Right atrium auricular region (tissue), 2 donors: ENCODE data around the gene XPC. TPM values are rescaled to one million over a fixed set of nuclear protein-coding genes. Genes with fewer than 3 reads are reported as not detected.
"Not testable (repeated sequence)": the region's sequence is repeated elsewhere in the genome, so short reads cannot be mapped to it uniquely, and the experiment has no call there.

Experiments used
- DNase-seq: peaks from one replicate; pipeline ENCODE4 v3.0.0-alpha.2; 2019; ENCODE audit warnings: low spot score
- H3K27ac ChIP-seq, 2 donors: fragments of 200-600 bp; sonication (generic); 1 replicate in 1 of 2; 2 replicates in 1 of 2; pipeline ENCODE4 v1.5.1; 2016 to 2019
- H3K27me3 ChIP-seq, 2 donors: fragments of 200-600 bp; sonication (generic); one replicate each; pipeline versions ENCODE4 v1.5.1 to v1.6.0; 2017 to 2019
- H3K36me3 ChIP-seq: fragments of 200-600 bp; sonication (generic); one replicate; pipeline ENCODE4 v1.5.1; 2016
- H3K4me1 ChIP-seq, 2 donors: fragments of 200-600 bp; sonication (generic); one replicate each; pipeline versions ENCODE4 v1.5.1 to v1.6.0; 2017 to 2019
- H3K4me3 ChIP-seq, 2 donors: fragments of 200-600 bp; sonication (generic); 1 replicate in 1 of 2; 2 replicates in 1 of 2; pipeline ENCODE4 v1.5.1; 2017 to 2019; ENCODE audit warnings: mild to moderate bottlenecking in 1 of 2, moderate library complexity in 1 of 2
- H3K9me3 ChIP-seq, 2 donors: fragments of 200-600 bp; sonication (generic); one replicate each; pipeline ENCODE4 v1.5.1; 2019
- CTCF ChIP-seq, 2 donors: fragments of 200-600 bp; sonication (generic); IDR thresholded peaks; one replicate each; pipeline ENCODE4 v1.5.1; 2019; ENCODE audit warnings: antibody characterized with exemption in 2 of 2
- total RNA-seq, 2 donors: library from RNA; depleted of rRNA; stranded (reverse); fragments of >200 nt; gene quantifications; one replicate each; pipeline ENCODE4 v1.1.0, GENCODE V29; 2016

The XPC gene
- total RNA-seq, 2 donors from 2014 or later, result 15.7 to 18.3 TPM

GRCh38 chr3:14118400-14119381 is 59.7 kb downstream of the XPC start:
- Histone ChIP-seq H3K9me3 (no peaks in the 10 kb centered on the region), H3K27me3 (no peaks in the 10 kb centered on the region), H3K27ac (no peak overlapping the region), H3K4me1 (peaks cover 0 to 17% of the 10 kb centered on the region in 2 donors), H3K36me3 (peaks cover 33% of the 10 kb centered on the region), H3K4me3 (no peak overlapping the region)
- peak; percentile 55 for DNase-seq
- TF ChIP-seq CTCF (IDR thresholded peaks at IDR 0.05), result no peak

DNA sequence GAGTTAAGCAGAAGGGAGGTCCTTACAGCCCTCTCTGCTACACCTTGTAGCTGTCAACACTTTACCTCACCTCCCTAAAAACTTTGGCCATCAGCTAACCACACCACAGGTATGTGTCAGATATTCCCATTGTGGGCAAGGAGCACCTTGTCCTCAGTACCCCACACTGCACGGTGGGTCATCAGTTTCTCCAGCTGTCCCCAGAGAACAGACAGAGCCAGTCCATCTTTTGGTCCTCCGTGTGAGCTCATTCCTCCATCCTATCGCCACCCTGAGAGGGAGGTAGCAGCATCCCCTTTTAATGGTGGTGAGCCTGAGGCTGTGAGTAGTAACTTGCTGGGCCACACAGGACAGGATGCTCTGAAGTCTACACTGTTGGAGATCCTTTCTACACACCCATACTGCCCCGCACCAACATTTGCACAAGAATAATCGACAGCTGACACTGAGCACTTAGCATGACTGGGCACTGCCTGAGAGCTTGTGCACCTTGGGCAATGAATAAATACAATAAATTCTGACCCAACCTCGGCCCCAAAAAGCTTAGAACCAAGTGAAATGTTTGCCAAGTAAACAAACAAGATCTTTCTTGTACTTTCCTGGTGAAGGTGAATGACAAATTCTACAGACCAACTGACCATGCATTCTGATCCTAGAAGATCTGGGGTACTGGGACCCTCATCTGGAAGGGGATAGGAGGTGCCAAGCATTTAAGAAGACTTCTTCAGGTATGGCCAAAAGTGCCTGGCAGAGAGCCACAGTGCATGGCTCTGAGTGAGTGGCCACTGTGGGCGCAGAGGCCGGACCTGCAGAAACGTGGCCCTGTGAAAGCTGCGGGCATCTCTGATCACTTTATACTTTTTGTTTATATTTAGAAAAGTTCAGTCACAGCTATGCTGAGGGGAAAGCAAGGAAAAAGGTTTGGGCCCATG is 60.7 kb downstream of the XPC start:
- H3K27ac ChIP-seq, result no peak overlapping the region
- peaks cover 39% of the 10 kb centered on the region for H3K36me3 ChIP-seq
- no peaks in the 10 kb centered on the region for H3K27me3 ChIP-seq
- peak; percentile 40 for DNase-seq
- peaks cover 0 to 7% of the 10 kb centered on the region in 2 donors for H3K4me1 ChIP-seq
- no peak for TF ChIP-seq CTCF (IDR thresholded peaks at IDR 0.05)
- H3K9me3 ChIP-seq, result no peaks in the 10 kb centered on the region
- no peak overlapping the region for H3K4me3 ChIP-seq

- no peak overlapping the region for H3K27ac ChIP-seq
- DNase-seq, result no peak
- H3K4me1 ChIP-seq, result no peaks in the 10 kb centered on the region
- TF ChIP-seq CTCF (IDR thresholded peaks at IDR 0.05), result peak in 1 of 2 donors; percentile 22
- no peaks in the 10 kb centered on the region for H3K9me3 ChIP-seq
- no peaks in the 10 kb centered on the region for H3K27me3 ChIP-seq
- peaks cover 42% of the 10 kb centered on the region for H3K36me3 ChIP-seq
- H3K4me3 ChIP-seq, result no peak overlapping the region
These were observed 64.3 kb downstream of the XPC start for GRCh38 chr3:14113965-14114635.

- H3K4me3 ChIP-seq, result no peak overlapping the region
- DNase-seq, result no peak
- TF ChIP-seq CTCF (IDR thresholded peaks at IDR 0.05), result no peak
- peaks cover 35% of the 10 kb centered on the region for H3K36me3 ChIP-seq
- no peaks in the 10 kb centered on the region for H3K27me3 ChIP-seq
- H3K27ac ChIP-seq, result no peak overlapping the region
- no peaks in the 10 kb centered on the region for H3K9me3 ChIP-seq
- H3K4me1 ChIP-seq, result no peaks in the 10 kb centered on the region
These were observed 67.7 kb downstream of the XPC start for GRCh38 chr3:14110699-14111098.

- not testable (repeated sequence) for DNase-seq, H3K4me3 ChIP-seq, H3K27me3 ChIP-seq, H3K27ac ChIP-seq, H3K9me3 ChIP-seq, H3K4me1 ChIP-seq
- peaks cover 27% of the 10 kb centered on the region for H3K36me3 ChIP-seq
These were observed 68.6 kb downstream of the XPC start for GRCh38 chr3:14109821-14110220.
